ENCODE results near the gene NOL7. TPM values are rescaled to one million over a fixed set of nuclear protein-coding genes. Genes with fewer than 3 reads are reported as not detected.

The NOL7 gene
- total and polyA plus RNA-seq, 8 donors: 49.5 to 81.2 (median 72.4) TPM

- Histone ChIP-seq H3K27ac (peak overlapping the region in 1 of 2 donors; percentile 79), H3K36me3 (peaks cover 0 to 46% of the 10 kb centered on the region in 2 donors), H3K4me3 (no peak overlapping the region), H3K9me3 (no peaks in the 10 kb centered on the region), H3K27me3 (no peaks in the 10 kb centered on the region), H3K4me1 (peaks cover 0 to 19% of the 10 kb centered on the region in 2 donors)
- ATAC-seq (no peak), DNase-seq (no peak)
- intact Hi-C loops (cut with DNase I): no loop called here
- TF ChIP-seq, protein P1, sequence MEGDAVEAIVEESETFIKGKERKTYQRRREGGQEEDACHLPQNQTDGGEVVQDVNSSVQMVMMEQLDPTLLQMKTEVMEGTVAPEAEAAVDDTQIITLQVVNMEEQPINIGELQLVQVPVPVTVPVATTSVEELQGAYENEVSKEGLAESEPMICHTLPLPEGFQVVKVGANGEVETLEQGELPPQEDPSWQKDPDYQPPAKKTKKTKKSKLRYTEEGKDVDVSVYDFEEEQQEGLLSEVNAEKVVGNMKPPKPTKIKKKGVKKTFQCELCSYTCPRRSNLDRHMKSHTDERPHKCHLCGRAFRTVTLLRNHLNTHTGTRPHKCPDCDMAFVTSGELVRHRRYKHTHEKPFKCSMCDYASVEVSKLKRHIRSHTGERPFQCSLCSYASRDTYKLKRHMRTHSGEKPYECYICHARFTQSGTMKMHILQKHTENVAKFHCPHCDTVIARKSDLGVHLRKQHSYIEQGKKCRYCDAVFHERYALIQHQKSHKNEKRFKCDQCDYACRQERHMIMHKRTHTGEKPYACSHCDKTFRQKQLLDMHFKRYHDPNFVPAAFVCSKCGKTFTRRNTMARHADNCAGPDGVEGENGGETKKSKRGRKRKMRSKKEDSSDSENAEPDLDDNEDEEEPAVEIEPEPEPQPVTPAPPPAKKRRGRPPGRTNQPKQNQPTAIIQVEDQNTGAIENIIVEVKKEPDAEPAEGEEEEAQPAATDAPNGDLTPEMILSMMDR (IDR thresholded peaks at IDR 0.05): no peak
Measured at GRCh38 chr6:13635948-13636658, 21.0 kb downstream of the NOL7 start.

DNA sequence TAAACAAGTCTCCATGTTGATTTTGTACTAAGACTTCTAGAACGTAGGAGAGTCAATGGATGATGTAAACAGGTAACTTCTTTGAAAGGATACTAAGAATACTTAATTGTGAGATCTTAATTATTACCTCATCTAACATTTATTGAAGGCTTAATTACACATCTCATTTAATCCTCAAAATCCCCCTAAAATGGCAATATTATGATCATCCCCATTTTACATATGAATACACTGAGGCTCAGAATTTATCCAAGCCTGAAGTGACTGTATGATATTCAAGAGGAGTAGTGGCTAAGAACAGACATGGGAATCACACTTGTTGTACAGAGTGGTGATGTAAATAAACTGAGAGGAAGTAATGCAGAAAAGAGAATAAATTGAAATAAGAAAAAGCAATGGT, 22.9 kb downstream of the NOL7 start:
- H3K27ac ChIP-seq: peak overlapping the region in 1 of 2 donors; percentile 79
- H3K9me3 ChIP-seq: no peaks in the 10 kb centered on the region
- DNase-seq (no peak), ATAC-seq (no peak)
- no peaks in the 10 kb centered on the region for H3K27me3 ChIP-seq
- H3K4me1 ChIP-seq: peaks cover 0 to 19% of the 10 kb centered on the region in 2 donors
- intact Hi-C loops (cut with DNase I): no loop called here
- peaks cover 0 to 38% of the 10 kb centered on the region in 2 donors for H3K36me3 ChIP-seq
- no peak overlapping the region for H3K4me3 ChIP-seq
- TF ChIP-seq, protein P1 (IDR thresholded peaks at IDR 0.05): no peak

GRCh38 chr6:13638626-13639025, 23.5 kb downstream of the NOL7 start:
- DNase-seq (peak in 1 of 4 donors; percentile 45), ATAC-seq (no peak)
- Histone ChIP-seq H3K36me3 (peaks cover 0 to 40% of the 10 kb centered on the region in 2 donors), H3K27me3 (no peaks in the 10 kb centered on the region), H3K4me1 (peaks cover 0 to 19% of the 10 kb centered on the region in 2 donors), H3K9me3 (no peaks in the 10 kb centered on the region), H3K27ac (peak overlapping the region in 1 of 2 donors; percentile 69), H3K4me3 (no peak overlapping the region)
- intact Hi-C loops (cut with DNase I): no loop called here
- TF ChIP-seq, protein P1 (IDR thresholded peaks at IDR 0.05): no peak

DNA sequence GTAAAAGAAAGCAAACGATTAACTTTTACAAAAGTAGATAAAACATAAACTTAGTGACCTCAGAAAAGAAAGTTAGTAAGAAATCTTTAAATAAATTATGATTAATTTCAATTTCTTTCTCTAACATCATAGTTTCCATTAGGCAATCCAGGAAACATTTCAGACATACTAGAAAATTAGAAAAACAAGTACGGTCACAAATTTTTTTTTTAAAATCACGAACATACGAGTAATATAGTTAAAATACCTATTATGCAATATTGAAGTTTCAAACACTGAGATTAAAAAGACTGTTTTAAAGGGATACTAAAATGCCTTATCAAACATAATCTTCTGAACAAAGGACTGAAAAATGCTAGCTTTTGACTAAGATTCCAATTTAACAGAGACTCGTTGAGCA, 26.2 kb downstream of the NOL7 start:
- TF ChIP-seq, protein P1 (IDR thresholded peaks at IDR 0.05): no peak
- DNase-seq (no peak), ATAC-seq (no peak)
- H3K27ac ChIP-seq: peak overlapping the region in 1 of 2 donors; percentile 35
- peaks cover 0 to 50% of the 10 kb centered on the region in 2 donors for H3K36me3 ChIP-seq
- H3K4me3 ChIP-seq: no peak overlapping the region
- no peaks in the 10 kb centered on the region for H3K9me3 ChIP-seq
- intact Hi-C loops (cut with DNase I): no loop called here
- no peaks in the 10 kb centered on the region for H3K27me3 ChIP-seq
- H3K4me1 ChIP-seq: peaks cover 0 to 14% of the 10 kb centered on the region in 2 donors

DNA sequence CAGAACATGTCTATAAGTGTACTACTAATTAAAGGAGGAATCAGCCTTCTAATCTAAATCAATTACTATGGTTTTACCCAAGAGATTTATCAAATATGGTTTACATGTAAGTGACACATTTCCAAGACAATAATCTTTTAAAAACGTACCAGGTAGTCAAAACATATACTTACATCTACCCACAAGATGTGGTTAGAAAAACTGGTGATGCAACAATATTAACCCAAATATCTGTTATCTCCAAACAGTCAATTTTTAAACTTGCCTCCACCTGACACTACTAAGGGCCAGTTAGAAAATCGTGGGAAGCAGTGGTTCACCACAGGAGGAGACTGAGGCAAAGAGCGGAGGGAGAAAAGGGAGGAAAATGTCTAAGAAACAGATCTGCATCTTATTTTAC, 28.0 kb downstream of the NOL7 start:
- H3K27me3 ChIP-seq: no peaks in the 10 kb centered on the region
- intact Hi-C loops (cut with DNase I): no loop called here
- H3K36me3 ChIP-seq: peaks cover 0 to 41% of the 10 kb centered on the region in 2 donors
- ATAC-seq (no peak), DNase-seq (no peak)
- TF ChIP-seq, protein P1 (IDR thresholded peaks at IDR 0.05): no peak
- H3K4me1 ChIP-seq: peaks cover 0 to 4% of the 10 kb centered on the region in 2 donors
- H3K9me3 ChIP-seq: no peaks in the 10 kb centered on the region
- H3K27ac ChIP-seq: no peak overlapping the region
- no peak overlapping the region for H3K4me3 ChIP-seq
